Cardiac muscle cell (in vitro differentiated cells and primary cell): Measurements from ENCODE around the gene PITPNC1. TPM values are rescaled to one million over a fixed set of nuclear protein-coding genes. Genes with fewer than 3 reads are reported as not detected.

ENCODE experiments used
- DNase-seq, 2 donors: peaks; one replicate each; pipeline versions ENCODE4 v3.0.0 to v3.0.0-alpha.2; 2010 to 2017; ENCODE audit warnings: low read depth in 1 of 2, low spot score in 1 of 2
- H3K27ac ChIP-seq: fragments of 200-600 bp; sonication (generic); 2 replicates; pipeline ENCODE4 v1.5.1; 2016
- H3K27me3 ChIP-seq: fragments of 200-600 bp; sonication (generic); 2 replicates; pipeline ENCODE4 v1.6.0; 2016; ENCODE audit warnings: control low read depth
- H3K36me3 ChIP-seq: fragments of 200-600 bp; sonication (generic); 2 replicates; pipeline ENCODE4 v1.5.1; 2016; ENCODE audit warnings: control low read depth
- H3K4me1 ChIP-seq: fragments of 200-600 bp; sonication (generic); 2 replicates; pipeline ENCODE4 v1.8.1; 2017; ENCODE audit warnings: low read depth, mild to moderate bottlenecking, mixed run types
- H3K4me3 ChIP-seq: fragments of 200-600 bp; sonication (generic); 2 replicates; pipeline ENCODE4 v1.5.1; 2016; ENCODE audit warnings: mild to moderate bottlenecking
- H3K9me3 ChIP-seq: fragments of 200-600 bp; sonication (generic); 2 replicates; pipeline ENCODE4 v1.5.1; 2017; ENCODE audit warnings: low read depth, mild to moderate bottlenecking, control low read depth
- CTCF ChIP-seq: IDR thresholded peaks from 2 replicates; pipeline ENCODE4 v1.5.1; 2012; ENCODE audit warnings: low read depth, mild to moderate bottlenecking, low read length
- polyA plus RNA-seq: library from polyadenylated mRNA; unstranded; fragments of >200 nt; fragmentation: Nextera tagmentation; extraction: Ambion mirVana; gene quantifications from 2 replicates; pipeline ENCODE4 v1.2.1, GENCODE V29; 2016
- total RNA-seq: library from RNA; depleted of rRNA; stranded (reverse); fragments of >200 nt; gene quantifications from 2 replicates; pipeline ENCODE4 v1.2.3, GENCODE V29; 2016

Gene PITPNC1
- total and polyA plus RNA-seq, 2 experiments from 2014 or later, result 4.8 to 5.7 TPM

DNA sequence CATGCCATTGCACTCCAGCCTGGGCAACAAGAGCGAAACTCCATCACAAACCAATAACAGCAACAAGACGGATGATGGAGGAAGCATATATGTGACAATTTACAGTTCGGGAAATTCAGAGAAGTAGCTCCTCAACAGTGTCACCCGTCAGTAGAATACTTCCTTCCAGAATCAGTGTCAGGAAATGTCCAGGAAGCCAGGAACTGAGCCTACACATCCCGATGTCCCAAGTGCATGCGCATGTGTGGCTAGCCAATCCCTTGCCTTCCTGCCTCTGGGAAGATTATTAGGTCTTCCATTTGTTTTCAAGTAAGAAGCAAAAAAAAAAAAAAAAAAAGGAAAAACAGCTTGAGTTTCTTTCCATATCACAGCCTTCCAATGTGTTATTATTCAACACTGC, 1.4 kb upstream of the PITPNC1 start:
- Histone ChIP-seq H3K27me3 (no peaks in the 10 kb centered on the region), H3K36me3 (no peaks in the 10 kb centered on the region), H3K27ac (no peak overlapping the region), H3K9me3 (no peaks in the 10 kb centered on the region), H3K4me3 (no peak overlapping the region), H3K4me1 (peaks cover 2% of the 10 kb centered on the region)
- TF ChIP-seq CTCF, result no peak
- no peak for DNase-seq

DNA sequence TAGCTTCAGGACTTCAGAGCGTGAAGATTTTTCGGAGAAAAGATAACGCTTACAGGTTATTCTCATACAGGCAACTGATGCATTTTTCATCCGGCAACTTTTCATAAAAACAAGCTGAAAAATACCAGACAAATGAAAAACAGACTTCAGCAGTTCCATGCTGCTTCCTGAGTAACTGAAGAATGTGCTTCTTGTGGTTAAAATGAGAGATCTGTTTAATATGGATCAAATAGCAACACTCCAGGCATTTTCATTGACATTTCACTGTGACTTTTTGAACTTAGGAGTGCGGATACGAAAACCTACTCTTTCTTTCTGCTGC, 705 bp upstream of the PITPNC1 start:
- Histone ChIP-seq H3K27ac (no peak overlapping the region), H3K27me3 (no peaks in the 10 kb centered on the region), H3K36me3 (no peaks in the 10 kb centered on the region), H3K9me3 (no peaks in the 10 kb centered on the region), H3K4me1 (peaks cover 2% of the 10 kb centered on the region), H3K4me3 (peak overlapping the region; percentile 62)
- peak in 1 of 2 donors; percentile 32 for DNase-seq
- TF ChIP-seq CTCF, result no peak

GRCh38 chr17:67377488-67378453, 690 bp downstream of the PITPNC1 start:
- DNase-seq, result peak; percentile 66 to 68
- peak overlapping the region; percentile 19 for H3K27ac ChIP-seq
- TF ChIP-seq CTCF, result peak; percentile 23

DNA sequence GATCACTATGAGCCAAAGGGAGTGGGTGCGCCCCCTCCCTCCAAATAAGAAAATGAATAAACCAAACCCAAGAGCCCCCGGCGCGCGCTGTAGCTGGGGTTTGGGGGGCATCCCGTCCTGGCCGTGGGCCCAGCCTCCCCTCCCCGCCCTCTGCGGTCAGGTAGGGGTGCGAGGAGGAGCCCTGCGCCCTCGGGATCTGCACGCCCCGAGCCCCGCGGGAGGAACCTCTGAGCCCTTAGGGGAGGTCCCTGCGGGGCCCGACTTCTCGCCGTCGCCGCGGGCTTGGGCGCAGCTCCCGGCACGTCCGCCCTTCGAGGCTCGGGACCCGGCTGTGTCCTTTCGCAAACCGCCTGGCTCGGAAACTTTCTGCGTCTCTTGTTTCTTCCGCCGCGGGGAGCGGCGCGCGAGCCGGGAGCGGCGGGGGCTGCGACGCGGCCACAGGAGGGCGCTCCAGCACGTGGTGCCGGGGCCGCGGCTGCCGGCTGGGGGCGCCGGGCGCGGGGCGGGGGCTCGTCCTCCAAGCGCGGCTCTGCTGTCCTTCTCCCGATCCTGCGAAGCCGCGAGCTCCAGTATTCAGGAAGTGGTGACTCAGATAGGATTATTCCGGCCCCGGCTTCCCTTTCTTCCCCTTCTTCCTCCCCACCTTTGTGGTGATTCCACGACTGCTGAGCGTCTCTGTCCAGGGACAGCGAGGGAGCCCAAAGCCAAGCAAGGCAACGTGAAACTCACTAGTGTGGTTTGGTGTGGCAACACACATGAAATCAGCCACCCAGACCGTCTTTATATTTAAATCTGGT, 1.6 kb downstream of the PITPNC1 start:
- Histone ChIP-seq H3K9me3 (no peaks in the 10 kb centered on the region), H3K4me3 (peak overlapping the region; percentile 62), H3K36me3 (no peaks in the 10 kb centered on the region), H3K27me3 (no peaks in the 10 kb centered on the region), H3K27ac (no peak overlapping the region), H3K4me1 (peaks cover 2% of the 10 kb centered on the region)
- peak; percentile 81 to 90 for DNase-seq
- peak; percentile 49 for TF ChIP-seq CTCF

More at GRCh38 chr17:67377488-67378453, 690 bp downstream of the PITPNC1 start:
- Histone ChIP-seq H3K27me3 (no peaks in the 10 kb centered on the region), H3K9me3 (no peaks in the 10 kb centered on the region), H3K4me3 (peak overlapping the region; percentile 62), H3K36me3 (no peaks in the 10 kb centered on the region), H3K4me1 (peaks cover 2% of the 10 kb centered on the region)

DNA sequence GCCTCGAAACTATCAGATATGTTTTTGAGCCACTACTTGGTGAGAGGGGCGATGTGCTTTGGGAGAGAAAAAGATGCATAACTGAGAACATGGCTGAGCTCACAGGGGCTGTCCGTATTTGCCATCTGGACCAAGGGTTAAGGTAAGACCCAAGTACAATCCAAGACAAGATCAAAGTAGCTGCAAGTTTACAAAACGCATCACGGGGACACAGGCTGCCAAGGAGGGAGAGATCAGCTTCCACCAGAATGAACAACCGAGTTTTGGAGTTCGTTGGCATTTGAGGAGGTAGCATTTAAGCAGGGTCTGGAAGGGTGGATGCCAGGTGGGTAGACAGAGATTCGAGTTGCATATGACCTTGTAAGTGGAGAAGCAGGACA, 2.2 kb downstream of the PITPNC1 start:
- TF ChIP-seq CTCF, result no peak
- Histone ChIP-seq H3K27ac (no peak overlapping the region), H3K27me3 (no peaks in the 10 kb centered on the region), H3K4me3 (peak overlapping the region; percentile 62), H3K4me1 (peaks cover 2% of the 10 kb centered on the region), H3K9me3 (no peaks in the 10 kb centered on the region), H3K36me3 (no peaks in the 10 kb centered on the region)
- DNase-seq, result no peak
